ENCODE measurements around the gene P3H2. TPM values are rescaled to one million over a fixed set of nuclear protein-coding genes. Genes with fewer than 3 reads are reported as not detected.

Gene P3H2
- total RNA-seq, 1 experiment from 2014 or later, result 0.76 TPM

GRCh38 chr3:189949580-189949979 lies 171.1 kb downstream of the P3H2 start:
- H3K27me3 ChIP-seq (ENCODE audit: insufficient read depth, low read length), result no peaks in the 10 kb centered on the region
- POLR2A ChIA-PET, result no interaction called here
- no peak overlapping the region for H3K27ac ChIP-seq (ENCODE audit: low read depth, low read length)
- no peak overlapping the region for H3K4me3 ChIP-seq (replicated peaks in 1 of 2; ENCODE audit: low read depth in 1 of 2, low read length in 2 of 2)
- no peaks in the 10 kb centered on the region for H3K9me3 ChIP-seq (ENCODE audit: control insufficient read depth in 1 of 2, insufficient read depth in 1 of 2, low read depth in 1 of 2, low read length in 2 of 2)
- ATAC-seq (no peak), DNase-seq (ENCODE audit: low read depth, low spot score) (no peak)
- no peaks in the 10 kb centered on the region for H3K9me2 ChIP-seq (ENCODE audit: insufficient read depth)
- BruUV-seq (replicated peaks), result no TSS peak
- no peak overlapping the region for H2AFZ ChIP-seq (ENCODE audit: low read depth, low read length, poor library complexity, severe bottlenecking)
- no peak overlapping the region for H3K4me2 ChIP-seq (ENCODE audit: low read length)
- H3K79me2 ChIP-seq (ENCODE audit: insufficient read depth, low read length), result no peaks in the 10 kb centered on the region
- H3K36me3 ChIP-seq (ENCODE audit: control insufficient read depth in 1 of 2, insufficient read depth in 2 of 2, low read length in 2 of 2), result no peaks in the 10 kb centered on the region
- peaks cover 0 to 4% of the 10 kb centered on the region in 2 experiments; a peak in 2 of 4 replicates for H3K4me1 ChIP-seq (ENCODE audit: control insufficient read depth in 1 of 2, insufficient read depth in 2 of 2, low read length in 2 of 2)
- H3K9ac ChIP-seq (ENCODE audit: low read length), result no peak overlapping the region
- intact Hi-C loops (cut with micrococcal nuclease), result loop anchor here (2.0 kb wide), 1 partner anchor 297 kb away; no protein-coding TSS in a partner anchor
- RAD21 ChIA-PET (ENCODE audit: low non-redundant PET in 1 of 2, low total read pairs in 2 of 2, uncharacterized antibody in 2 of 2, unreplicated experiment in 2 of 2), result interaction anchor here in 1 of 2 experiments (0.5 to 1.2 kb wide), 2 partner anchors 478 to 681 kb away, joined by 3 to 5 read pairs; no protein-coding TSS in a partner anchor
- TF ChIP-seq ZBTB33 (IDR thresholded peaks at IDR 0.05; ENCODE audit: extremely low read depth, insufficient replicate concordance, low read length) (no peak), TCF7L2 (IDR thresholded peaks at IDR 0.05; ENCODE audit: borderline replicate concordance, extremely low read depth, insufficient read depth, insufficient read length) (no peak), CEBPB (IDR thresholded peaks at IDR 0.05; ENCODE audit: low read depth) (no peak), POLR2A (IDR thresholded peaks at IDR 0.05; ENCODE audit: borderline replicate concordance, extremely low read depth, insufficient read depth, insufficient read length) (no peak), YY1 (IDR thresholded peaks at IDR 0.05; ENCODE audit: extremely low read depth, insufficient replicate concordance, low read depth, low read length) (no peak), FOSL1 (IDR thresholded peaks at IDR 0.05; ENCODE audit: low read depth) (no peak), MAX (IDR thresholded peaks at IDR 0.05) (no peak), SIN3A (IDR thresholded peaks at IDR 0.05; ENCODE audit: low read depth) (no peak), CTCF (IDR thresholded peaks at IDR 0.05 in 2 of 3, conservative IDR thresholded peaks at IDR 0.05 in 1 of 3; ENCODE audit: borderline replicate concordance in 1 of 3, insufficient read depth in 1 of 3, low read depth in 2 of 3, low read length in 2 of 3) (no peak), POLR2AphosphoS5 (IDR thresholded peaks at IDR 0.05; ENCODE audit: low read depth, low read length) (no peak), ZNF274 (IDR thresholded peaks at IDR 0.05; ENCODE audit: low read depth, low read length) (no peak), CBX3 (IDR thresholded peaks at IDR 0.05; ENCODE audit: low read depth) (no peak), ELF1 (IDR thresholded peaks at IDR 0.05; ENCODE audit: borderline replicate concordance, low read depth) (no peak), EGR1 (IDR thresholded peaks at IDR 0.05; ENCODE audit: low read depth) (no peak), RAD21 (IDR thresholded peaks at IDR 0.05; ENCODE audit: low read depth) (no peak), SP1 (IDR thresholded peaks at IDR 0.05; ENCODE audit: low read depth) (no peak), ZFX (IDR thresholded peaks at IDR 0.05) (no peak)
- TF ChIP-seq, protein P1, sequence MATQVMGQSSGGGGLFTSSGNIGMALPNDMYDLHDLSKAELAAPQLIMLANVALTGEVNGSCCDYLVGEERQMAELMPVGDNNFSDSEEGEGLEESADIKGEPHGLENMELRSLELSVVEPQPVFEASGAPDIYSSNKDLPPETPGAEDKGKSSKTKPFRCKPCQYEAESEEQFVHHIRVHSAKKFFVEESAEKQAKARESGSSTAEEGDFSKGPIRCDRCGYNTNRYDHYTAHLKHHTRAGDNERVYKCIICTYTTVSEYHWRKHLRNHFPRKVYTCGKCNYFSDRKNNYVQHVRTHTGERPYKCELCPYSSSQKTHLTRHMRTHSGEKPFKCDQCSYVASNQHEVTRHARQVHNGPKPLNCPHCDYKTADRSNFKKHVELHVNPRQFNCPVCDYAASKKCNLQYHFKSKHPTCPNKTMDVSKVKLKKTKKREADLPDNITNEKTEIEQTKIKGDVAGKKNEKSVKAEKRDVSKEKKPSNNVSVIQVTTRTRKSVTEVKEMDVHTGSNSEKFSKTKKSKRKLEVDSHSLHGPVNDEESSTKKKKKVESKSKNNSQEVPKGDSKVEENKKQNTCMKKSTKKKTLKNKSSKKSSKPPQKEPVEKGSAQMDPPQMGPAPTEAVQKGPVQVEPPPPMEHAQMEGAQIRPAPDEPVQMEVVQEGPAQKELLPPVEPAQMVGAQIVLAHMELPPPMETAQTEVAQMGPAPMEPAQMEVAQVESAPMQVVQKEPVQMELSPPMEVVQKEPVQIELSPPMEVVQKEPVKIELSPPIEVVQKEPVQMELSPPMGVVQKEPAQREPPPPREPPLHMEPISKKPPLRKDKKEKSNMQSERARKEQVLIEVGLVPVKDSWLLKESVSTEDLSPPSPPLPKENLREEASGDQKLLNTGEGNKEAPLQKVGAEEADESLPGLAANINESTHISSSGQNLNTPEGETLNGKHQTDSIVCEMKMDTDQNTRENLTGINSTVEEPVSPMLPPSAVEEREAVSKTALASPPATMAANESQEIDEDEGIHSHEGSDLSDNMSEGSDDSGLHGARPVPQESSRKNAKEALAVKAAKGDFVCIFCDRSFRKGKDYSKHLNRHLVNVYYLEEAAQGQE (IDR thresholded peaks at IDR 0.05; ENCODE audit: low read depth), result no peak
- no peaks in the 10 kb centered on the region for H4K20me1 ChIP-seq (ENCODE audit: insufficient read depth)
- CTCF ChIA-PET, result interaction anchor here (1.8 to 4.5 kb wide), 2 partner anchors 677 to 681 kb away, joined by 8 to 92 read pairs; no protein-coding TSS in a partner anchor

Measured in HCT116 (cell line).